Activated CD4-positive, alpha-beta T cell treated with anti-CD3 and anti-CD28 coated beads for 36 hours (primary cell): Measurements from ENCODE around the gene SSBP4. TPM values are rescaled to one million over a fixed set of nuclear protein-coding genes. Genes with fewer than 3 reads are reported as not detected.

Source experiments
- ATAC-seq: fragments of 200-7000 bp; cut with Tn5 transposase; one replicate; pipeline ENCODE4 v1.10.0; 2021; ENCODE audit warnings: mild to moderate bottlenecking, moderate library complexity
- CTCF ChIA-PET: fragments of 350-600 bp; sonication (Branson Sonifier 250); formaldehyde crosslinking; loops from one replicate; lab custom pipeline; 2021; ENCODE audit warnings: antibody characterized with exemption; lab: Charles Lee
- POLR2A ChIA-PET: fragments of 350-600 bp; sonication (Branson Sonifier 250); formaldehyde crosslinking; loops from one replicate; lab custom pipeline; 2021; ENCODE audit warnings: antibody characterized with exemption, inconsistent platforms; lab: Charles Lee
- DNase-seq: peaks from one replicate; pipeline ENCODE4 v3.0.0-alpha.2; 2020
- H3K27ac Mint-ChIP-seq: one replicate; pipeline ENCODE4 v1.8.0; 2021; ENCODE audit warnings: mixed read lengths
- H3K27me3 Mint-ChIP-seq: one replicate; pipeline ENCODE4 v1.8.0; 2021; ENCODE audit warnings: mixed read lengths
- H3K36me3 Mint-ChIP-seq: one replicate; pipeline ENCODE4 v1.8.0; 2021; ENCODE audit warnings: low read depth, mixed read lengths
- H3K4me1 Mint-ChIP-seq: one replicate; pipeline ENCODE4 v1.8.0; 2021; ENCODE audit warnings: mixed read lengths
- H3K4me3 Mint-ChIP-seq: one replicate; pipeline ENCODE4 v1.8.0; 2021; ENCODE audit warnings: mild to moderate bottlenecking, moderate library complexity, mixed read lengths
- H3K9me3 Mint-ChIP-seq: one replicate; pipeline ENCODE4 v1.8.0; 2021; ENCODE audit warnings: low read depth, mixed read lengths
- intact Hi-C, 2 experiments: fragments of 100-400 bp; cut with DNase I in 1 of 2; cut with micrococcal nuclease in 1 of 2; formaldehyde crosslinking; loops; one replicate each; pipeline versions ENCODE4 v1.14.2 to v1.15.1; 2022 to 2024; cut with DNase I, micrococcal nuclease
- microRNA-seq: library from miRNA; unstranded; fragments of <30 nt; microRNA quantifications from one replicate; pipeline ENCODE4 v1.2.0, GENCODE V29; 2021; ENCODE audit warnings: borderline replicate concordance
- total RNA-seq, 2 experiments: library from RNA; stranded (reverse); gene quantifications; one replicate each; pipeline ENCODE4 v1.2.3, GENCODE V29; 2021

SSBP4 gene
- total RNA-seq, 2 experiments from 2014 or later = 71.7 to 79.3 TPM

GRCh38 chr19:18480006-18480691, 61.0 kb downstream of the SSBP4 start:
- Mint-ChIP-seq H3K27ac (peak overlapping the region; percentile 95), H3K9me3 (no peaks in the 10 kb centered on the region), H3K36me3 (peaks cover 14% of the 10 kb centered on the region), H3K27me3 (no peaks in the 10 kb centered on the region), H3K4me1 (peaks cover 79% of the 10 kb centered on the region), H3K4me3 (no peak overlapping the region)
- CTCF ChIA-PET = interaction anchor here (0.6 to 1.6 kb wide), 3 partner anchors 10 to 19 kb away, joined by 3 to 8 read pairs (median 4); no protein-coding TSS in a partner anchor
- POLR2A ChIA-PET = interaction anchor here (0.6 to 0.7 kb wide), 2 partner anchors 9 to 64 kb away, joined by 3 read pairs; no protein-coding TSS in a partner anchor
- DNase-seq (no peak), ATAC-seq (no peak)
- intact Hi-C loops = no loop called here

GRCh38 chr19:18481505-18482222, 62.5 kb downstream of the SSBP4 start:
- H3K36me3 Mint-ChIP-seq = peaks cover 14% of the 10 kb centered on the region
- CTCF ChIA-PET = interaction anchor here (0.8 to 1.9 kb wide), 6 partner anchors 10 to 38 kb away, joined by 3 to 8 read pairs (median 6); no protein-coding TSS in a partner anchor
- peak overlapping the region; percentile 90 for H3K27ac Mint-ChIP-seq
- H3K4me3 Mint-ChIP-seq = no peak overlapping the region
- peaks cover 81% of the 10 kb centered on the region for H3K4me1 Mint-ChIP-seq
- intact Hi-C loops = no loop called here
- POLR2A ChIA-PET = interaction anchor here (0.8 to 1.8 kb wide), 2 partner anchors 15 to 41 kb away, joined by 3 to 4 read pairs; no protein-coding TSS in a partner anchor
- H3K9me3 Mint-ChIP-seq = no peaks in the 10 kb centered on the region
- DNase-seq (peak; percentile 64), ATAC-seq (peak; percentile 44)
- no peaks in the 10 kb centered on the region for H3K27me3 Mint-ChIP-seq

DNA sequence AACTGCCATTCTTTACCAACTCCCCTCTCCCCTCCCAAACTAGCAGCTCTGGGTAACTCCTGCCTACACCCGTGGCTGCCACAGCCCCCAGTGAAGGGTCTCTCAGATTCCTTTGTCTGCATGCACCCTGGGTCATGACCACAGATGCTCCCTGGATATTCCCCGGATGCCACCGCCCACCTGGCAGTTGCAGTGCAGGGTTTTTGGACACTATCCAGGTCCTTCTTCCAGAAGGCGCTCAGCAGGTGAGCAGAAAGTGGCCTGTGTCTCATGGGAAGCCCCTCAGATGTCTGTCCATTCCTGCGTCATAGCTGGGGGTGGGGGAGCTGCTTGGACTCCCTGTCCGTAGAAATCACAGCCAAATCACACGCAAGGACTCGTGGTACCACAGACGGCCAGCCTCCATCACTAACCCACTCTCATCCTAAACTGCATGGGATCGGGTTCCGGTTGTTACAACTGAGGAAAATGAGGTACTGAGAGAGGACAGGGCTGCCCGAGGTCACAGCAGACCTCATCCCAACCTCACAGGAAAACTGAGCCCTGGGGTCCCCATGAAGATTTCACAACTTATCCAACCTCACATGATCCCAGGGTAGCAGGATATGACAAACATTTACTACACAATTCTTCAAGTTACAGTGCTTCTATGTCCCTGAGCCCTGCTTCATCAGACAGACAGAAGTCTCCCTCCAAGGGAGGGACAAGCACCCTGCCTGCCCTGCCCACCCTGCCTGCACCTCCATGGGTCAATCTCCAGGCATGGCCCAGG, 64.1 kb downstream of the SSBP4 start:
- Mint-ChIP-seq H3K27me3 (no peaks in the 10 kb centered on the region), H3K4me1 (peaks cover 72% of the 10 kb centered on the region), H3K36me3 (peaks cover 8% of the 10 kb centered on the region), H3K27ac (peak overlapping the region; percentile 51), H3K9me3 (no peaks in the 10 kb centered on the region), H3K4me3 (peak overlapping the region; percentile 21)
- ATAC-seq = no peak
- intact Hi-C loops = no loop called here
- no peak for DNase-seq
- ChIA-PET CTCF (interaction anchor here (0.8 to 1.9 kb wide), 4 partner anchors 8 to 33 kb away, joined by 4 to 8 read pairs (median 6); no protein-coding TSS in a partner anchor), POLR2A (interaction anchor here (0.6 to 1.8 kb wide), 2 partner anchors 13 to 200 kb away, joined by 4 to 5 read pairs; no protein-coding TSS in a partner anchor)

Small RNA genes within 50 kb of the gene (microRNA-seq; reads per million reads assigned to microRNA genes)
- not detected for gene MIR3189

Other genes with a start within 250 kb of the SSBP4 start
- 10 to 100 TPM; 20.4 to 29.5 TPM for gene IFI30, start 245.6 kb upstream of the SSBP4 start, total RNA-seq
- 1 to 10 TPM; 5.7 to 6.2 TPM for gene MPV17L2, start 226.2 kb upstream of the SSBP4 start, total RNA-seq
- gene RAB3A, start 215.4 kb upstream of the SSBP4 start, total RNA-seq = 1 to 10 TPM; 5.6 to 8.9 TPM
- gene PDE4C, start 193.0 kb upstream of the SSBP4 start, total RNA-seq = not detected
- gene IQCN, start 144.9 kb upstream of the SSBP4 start, total RNA-seq = under 1 TPM; 0.40 to 0.43 TPM
- 100 to 1,000 TPM; 254 to 311 TPM for gene JUND, start 137.8 kb upstream of the SSBP4 start, total RNA-seq
- gene LSM4, start 96.3 kb upstream of the SSBP4 start, total RNA-seq = 100 to 1,000 TPM; 269 to 370 TPM
- gene PGPEP1, start 78.8 kb upstream of the SSBP4 start, total RNA-seq = 10 to 100 TPM; 20.0 to 20.9 TPM
- not detected for gene GDF15, start 33.2 kb upstream of the SSBP4 start, total RNA-seq
- gene LRRC25, start 21.8 kb upstream of the SSBP4 start, total RNA-seq = not detected
- gene ISYNA1, start 18.7 kb downstream of the SSBP4 start, total RNA-seq = 10 to 100 TPM; 18.8 to 23.3 TPM
- 10 to 100 TPM; 20.2 to 21.4 TPM for gene ELL, start 102.7 kb downstream of the SSBP4 start, total RNA-seq
- 100 to 1,000 TPM; 208 to 211 TPM for gene FKBP8, start 124.2 kb downstream of the SSBP4 start, total RNA-seq
- gene KXD1, start 138.5 kb downstream of the SSBP4 start, total RNA-seq = 100 to 1,000 TPM; 121 to 170 TPM
- gene UBA52, start 152.5 kb downstream of the SSBP4 start, total RNA-seq = 1,000 to 10,000 TPM; 1,703 to 2,296 TPM
- gene REX1BD, start 169.4 kb downstream of the SSBP4 start, total RNA-seq = 10 to 100 TPM; 47.8 to 81.3 TPM
- not detected for gene CRLF1, start 187.4 kb downstream of the SSBP4 start, total RNA-seq
- gene TMEM59L, start 193.5 kb downstream of the SSBP4 start, total RNA-seq = under 1 TPM in 1 of 2 experiments, not detected in 1; 0.11 TPM
- gene KLHL26, start 217.6 kb downstream of the SSBP4 start, total RNA-seq = 10 to 100 TPM in 1 of 2 experiments, 1 to 10 TPM in 1; 9.9 to 11.9 TPM